GM18505 (cell line): ENCODE data around the gene SLC6A7.

Experiments
- ATAC-seq: cut with Tn5 transposase; IDR thresholded peaks from one replicate; pipeline ENCODE4 v1.9.1; 2021; ENCODE audit not compliant: unreplicated experiment
- POLR2A ChIP-seq: IDR thresholded peaks from 4 replicates; pipeline ENCODE4 v1.6.1; 2011; ENCODE audit warnings: borderline replicate concordance; ENCODE audit not compliant: insufficient read depth, insufficient read length; ENCODE audit errors: extremely low read depth

Gene SLC6A7

DNA sequence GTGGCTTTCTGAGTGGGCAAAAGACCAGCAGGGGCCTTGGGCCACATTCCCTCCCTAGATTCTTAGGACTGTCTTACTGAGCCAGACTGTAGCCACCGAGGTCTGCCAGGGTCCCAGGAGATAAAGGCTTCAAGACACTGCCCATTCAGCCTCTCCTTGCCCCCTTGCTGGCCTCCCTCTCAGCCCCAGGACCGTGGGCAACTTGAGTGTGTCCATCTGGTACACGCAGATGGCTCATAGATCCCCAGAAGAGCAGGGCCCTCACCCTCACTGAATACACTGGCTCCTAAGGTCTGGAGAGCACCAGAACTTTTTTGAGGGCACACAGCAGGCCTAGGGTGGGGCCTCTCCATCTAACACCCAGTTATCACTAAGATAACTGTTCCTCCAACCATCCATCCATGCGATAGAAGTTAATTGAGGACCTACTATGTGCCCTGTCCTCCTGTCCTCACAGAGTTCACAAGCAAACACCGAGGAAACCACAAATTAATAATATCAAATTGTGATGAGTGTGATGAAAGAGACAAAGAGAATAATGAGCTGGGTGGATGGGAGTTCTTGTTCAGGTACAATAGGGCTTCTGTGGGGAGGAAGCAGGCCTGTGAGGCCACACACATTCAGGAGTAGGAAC is 29.3 kb upstream of the SLC6A7 start:
- no peak for TF ChIP-seq POLR2A
- no peak for ATAC-seq

DNA sequence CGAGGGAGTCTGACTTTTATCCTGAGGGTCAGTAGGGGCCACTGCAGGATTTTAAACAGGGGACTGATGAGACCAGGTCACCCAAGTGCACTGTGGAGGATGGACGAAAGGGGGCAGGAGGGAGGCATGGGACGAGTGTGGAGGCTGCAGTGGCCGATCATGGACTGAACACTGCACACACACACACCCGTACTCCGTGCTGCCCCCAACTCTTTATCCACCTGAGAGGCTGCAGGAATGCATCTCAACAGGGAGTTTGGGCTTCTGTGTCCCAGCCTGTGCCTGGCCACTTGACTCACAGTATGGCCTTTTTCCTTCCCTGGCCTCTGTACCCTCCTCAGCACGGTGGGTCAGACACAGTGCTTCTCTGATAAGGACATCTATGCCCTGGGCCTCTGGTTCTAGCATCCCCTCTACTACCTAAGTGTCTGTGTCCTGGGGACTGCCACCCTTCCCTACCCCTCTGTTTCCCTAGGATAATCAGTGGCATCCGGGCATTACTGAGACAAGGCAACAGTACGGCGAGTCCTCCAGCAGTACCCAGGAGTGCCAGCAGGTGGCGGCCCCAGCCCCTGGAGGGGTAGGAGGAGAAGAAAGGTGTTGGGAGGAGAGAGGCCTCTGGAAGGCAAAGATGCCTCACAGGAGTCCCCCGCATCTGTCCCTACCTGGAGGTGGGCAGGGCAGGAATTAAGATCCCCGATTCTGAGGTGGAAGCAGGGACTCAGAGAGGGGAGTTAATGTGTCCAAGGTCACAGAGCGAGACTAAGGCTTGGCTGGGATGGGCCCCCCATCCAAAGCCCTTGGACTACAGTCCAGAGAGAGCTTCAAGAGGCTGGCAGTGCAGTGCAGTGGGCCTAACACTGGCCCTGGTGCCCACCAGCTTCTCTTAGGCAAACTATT is 28.4 kb upstream of the SLC6A7 start:
- ATAC-seq: peak; percentile 66
- TF ChIP-seq POLR2A: no peak

DNA sequence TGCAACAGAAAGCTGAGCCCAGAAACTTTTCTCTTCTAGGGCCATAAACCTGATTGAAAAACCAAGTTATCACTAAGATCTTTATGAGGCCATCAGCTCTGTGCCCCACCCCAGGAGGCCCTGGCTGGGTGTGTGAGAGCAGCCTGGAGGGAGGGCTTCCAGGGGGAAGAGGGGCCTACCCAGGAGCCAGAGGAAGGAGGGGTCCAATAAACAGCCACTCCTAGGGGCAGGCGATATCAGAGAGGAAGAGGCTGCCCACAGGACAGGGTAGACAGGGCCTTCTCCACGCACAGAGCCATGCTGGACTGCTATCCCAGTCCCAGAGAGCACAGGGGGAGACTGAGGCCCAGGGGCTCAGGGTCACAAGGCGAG is 27.7 kb upstream of the SLC6A7 start:
- no peak for TF ChIP-seq POLR2A
- no peak for ATAC-seq

DNA sequence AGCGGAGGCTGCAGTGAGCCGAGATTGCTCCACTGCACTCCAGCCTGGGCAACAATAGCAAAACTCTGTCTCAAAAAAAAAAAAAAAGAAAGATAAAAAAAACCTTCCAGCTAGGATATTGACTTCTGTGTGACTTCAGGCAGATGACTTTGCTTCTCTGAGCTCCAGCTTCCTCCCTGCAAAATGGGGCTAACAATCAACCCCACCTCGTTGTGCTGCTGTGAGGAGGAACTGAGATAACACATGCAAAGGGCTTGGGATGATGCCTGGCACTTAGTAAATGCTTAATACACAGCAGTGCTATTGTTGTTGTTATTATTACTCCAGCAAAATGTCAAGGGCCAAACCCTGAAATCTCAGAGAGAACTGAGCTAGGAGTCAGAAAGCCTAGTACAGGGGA is 26.8 kb upstream of the SLC6A7 start:
- no peak for TF ChIP-seq POLR2A
- ATAC-seq: no peak

DNA sequence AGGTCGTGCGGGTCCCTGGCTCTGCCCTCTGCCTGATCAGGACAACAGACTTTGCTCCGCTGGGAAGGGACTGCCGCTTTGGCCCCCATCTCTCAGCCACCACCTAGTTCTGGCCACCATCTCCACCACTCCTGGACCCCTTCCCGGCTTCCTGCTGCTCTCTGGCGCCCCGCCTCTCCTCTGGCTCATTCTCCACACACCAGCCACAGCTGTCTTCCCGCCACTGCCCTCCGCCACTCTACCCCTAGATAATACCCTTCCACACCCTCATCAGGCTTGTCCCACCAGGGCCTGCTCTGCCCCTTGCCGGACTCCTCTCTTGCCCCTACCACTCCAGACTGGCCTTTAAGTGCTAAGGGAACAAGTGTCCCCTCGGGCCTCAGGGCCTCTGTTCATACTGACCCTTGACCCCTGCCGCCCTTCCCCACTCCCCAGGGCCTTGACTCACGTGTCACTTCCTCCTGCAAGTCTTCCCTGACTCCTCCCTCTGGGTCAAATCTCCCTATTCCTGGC is 26.3 kb upstream of the SLC6A7 start:
- no peak for TF ChIP-seq POLR2A
- no peak for ATAC-seq

DNA sequence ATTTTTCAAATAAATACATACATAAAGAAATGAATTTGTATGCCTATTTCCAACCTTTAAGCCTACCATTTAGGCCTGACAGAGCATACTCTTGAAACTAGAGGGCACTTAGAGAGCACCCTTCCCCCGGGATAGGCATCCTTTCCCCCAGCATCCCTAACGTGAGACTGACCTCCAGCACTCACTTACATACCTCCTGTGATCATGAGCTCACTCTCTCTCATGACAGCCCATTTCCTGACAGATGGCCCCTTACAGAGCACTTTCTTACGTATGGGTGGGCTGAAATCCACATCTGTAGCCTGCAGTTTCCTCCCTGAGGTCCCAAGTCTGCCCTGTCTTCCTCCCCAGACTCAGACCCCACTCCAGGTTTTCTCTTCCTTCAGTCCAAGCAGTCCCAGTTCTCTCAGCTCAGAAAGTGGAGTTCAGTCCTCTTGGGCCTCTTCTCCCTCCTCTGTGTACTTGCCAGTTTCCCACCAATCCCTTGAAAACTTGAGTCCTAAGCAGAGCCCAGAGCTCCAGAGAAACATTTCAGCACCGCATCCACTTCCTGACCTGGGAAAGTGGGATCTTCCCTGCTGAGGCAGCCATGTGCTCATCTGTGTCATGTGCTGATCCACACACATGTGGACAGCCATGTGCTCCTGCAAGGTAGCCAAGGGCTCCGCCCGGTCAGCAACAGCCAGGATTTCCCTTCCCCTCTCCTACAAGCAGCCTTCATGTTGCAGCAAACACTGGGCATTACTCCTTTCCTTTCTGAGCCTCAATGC is 25.5 kb upstream of the SLC6A7 start:
- no peak for TF ChIP-seq POLR2A
- ATAC-seq: no peak

DNA sequence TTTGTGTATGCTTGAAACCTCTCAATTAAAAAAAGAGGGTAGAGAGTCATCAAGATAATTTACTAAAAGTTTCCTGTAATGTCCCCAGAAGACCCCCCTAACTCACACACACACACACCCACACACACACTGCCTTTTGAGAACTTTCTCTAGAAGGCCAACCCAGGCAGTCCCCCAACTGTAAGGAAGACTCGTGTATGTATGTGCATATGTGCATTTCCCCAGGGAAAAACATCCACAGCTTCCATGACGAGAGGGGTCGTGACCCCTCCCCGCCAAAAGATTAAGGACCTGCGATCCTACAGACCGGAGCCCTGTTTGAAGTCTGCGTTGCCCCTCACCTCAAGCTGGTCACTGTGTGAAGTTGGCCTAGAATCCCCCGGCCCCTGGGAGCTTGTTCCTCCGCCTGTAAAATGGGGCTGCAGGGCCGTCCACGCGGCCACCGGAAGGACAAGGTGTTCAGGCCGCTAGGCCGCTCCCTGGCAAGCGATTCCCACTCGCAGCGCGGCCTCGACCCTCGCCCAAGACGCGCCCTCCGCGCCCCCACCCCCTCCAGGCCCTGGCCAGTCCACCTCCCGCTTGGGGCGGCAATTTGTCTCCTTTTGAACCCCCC is 23.7 kb upstream of the SLC6A7 start:
- ATAC-seq: no peak
- TF ChIP-seq POLR2A: no peak

DNA sequence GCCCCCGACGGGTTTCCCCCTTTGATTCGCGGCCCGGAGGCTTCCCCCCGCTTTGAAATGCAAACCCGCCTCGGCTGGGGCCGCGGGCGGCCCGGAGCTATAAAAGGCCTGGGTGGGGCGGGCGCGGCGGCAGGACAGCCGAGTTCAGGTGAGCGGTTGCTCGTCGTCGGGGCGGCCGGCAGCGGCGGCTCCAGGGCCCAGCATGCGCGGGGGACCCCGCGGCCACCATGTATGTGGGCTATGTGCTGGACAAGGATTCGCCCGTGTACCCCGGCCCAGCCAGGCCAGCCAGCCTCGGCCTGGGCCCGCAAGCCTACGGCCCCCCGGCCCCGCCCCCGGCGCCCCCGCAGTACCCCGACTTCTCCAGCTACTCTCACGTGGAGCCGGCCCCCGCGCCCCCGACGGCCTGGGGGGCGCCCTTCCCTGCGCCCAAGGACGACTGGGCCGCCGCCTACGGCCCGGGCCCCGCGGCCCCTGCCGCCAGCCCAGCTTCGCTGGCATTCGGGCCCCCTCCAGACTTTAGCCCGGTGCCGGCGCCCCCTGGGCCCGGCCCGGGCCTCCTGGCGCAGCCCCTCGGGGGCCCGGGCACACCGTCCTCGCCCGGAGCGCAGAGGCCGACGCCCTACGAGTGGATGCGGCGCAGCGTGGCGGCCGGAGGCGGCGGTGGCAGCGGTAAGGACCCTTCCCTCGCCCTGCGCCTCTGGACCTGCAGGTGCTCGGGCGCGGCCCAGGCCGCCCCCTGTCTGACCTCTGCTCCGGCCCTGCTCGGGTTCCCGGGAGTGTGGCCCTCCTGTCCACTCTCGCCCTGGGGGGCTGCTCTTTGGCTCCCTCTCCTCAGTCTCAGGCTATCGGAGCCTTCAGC is 23.0 kb upstream of the SLC6A7 start, which contains the start of gene CDX1:
TSS of gene CDX1 (plus strand) at position 129 of the 862 bp plus-strand sequence. CDS start at position 228, 99 bp downstream.
- no peak for TF ChIP-seq POLR2A
- no peak for ATAC-seq

DNA sequence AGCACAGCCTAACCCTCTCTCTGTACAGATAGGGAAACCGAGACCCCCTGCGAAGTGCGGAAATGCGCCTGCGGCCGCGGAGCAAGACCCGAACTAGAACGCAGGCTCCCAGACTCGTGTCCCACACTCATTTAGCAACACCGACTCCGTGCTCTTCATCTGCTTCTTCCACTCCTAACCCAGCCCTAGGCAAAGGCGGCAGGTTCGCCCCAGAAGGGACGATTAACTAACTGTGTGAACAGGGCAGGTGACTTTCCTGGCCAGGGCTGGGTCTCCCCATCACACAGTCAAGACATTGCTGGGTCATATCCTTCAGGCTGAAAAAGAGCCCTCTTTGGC is 22.4 kb upstream of the SLC6A7 start:
- ATAC-seq: no peak

DNA sequence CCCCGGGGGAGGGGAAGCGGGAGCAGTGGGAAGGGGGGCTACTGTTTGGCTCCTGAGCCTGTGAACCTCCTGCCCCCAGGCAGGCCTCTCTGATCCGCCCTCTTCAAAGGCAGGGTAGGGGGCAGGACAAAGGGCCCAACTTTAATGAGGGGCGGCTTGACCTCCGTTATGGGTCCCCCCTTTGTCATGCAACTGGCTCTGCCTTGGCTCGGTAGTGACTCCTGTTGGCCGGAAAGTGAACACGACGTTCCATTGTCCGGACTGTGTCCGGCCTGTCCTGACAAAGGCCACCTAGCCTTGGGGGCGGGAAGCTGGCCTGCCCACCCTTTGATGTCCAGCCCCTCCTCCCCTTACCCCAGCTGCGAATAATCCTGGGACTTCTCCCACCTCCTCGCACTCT is 22.0 kb upstream of the SLC6A7 start:
- ATAC-seq: no peak
- TF ChIP-seq POLR2A: no peak

More for the DNA sequence above, 22.4 kb upstream of the SLC6A7 start:
- TF ChIP-seq POLR2A: no peak

DNA sequence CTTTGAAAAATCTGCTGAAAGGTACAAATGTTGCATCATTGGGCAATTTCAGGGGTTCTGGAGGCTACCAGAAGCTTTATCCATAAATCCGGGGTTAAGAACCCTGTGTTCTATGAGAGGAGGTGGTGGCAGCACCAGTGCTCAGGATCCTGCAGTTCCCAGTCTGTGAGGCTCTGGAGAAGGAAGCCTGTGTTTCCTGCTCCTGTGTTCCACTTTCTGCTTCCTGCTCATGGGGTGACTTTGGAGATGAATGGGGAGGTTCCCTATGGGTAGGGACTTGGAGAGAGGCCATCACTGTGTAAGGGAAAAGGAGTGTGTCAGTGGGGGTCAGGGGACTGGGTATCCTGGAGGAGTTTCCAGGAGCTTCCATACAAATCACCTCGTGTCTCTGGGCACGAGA is 21.0 kb upstream of the SLC6A7 start:
- ATAC-seq: no peak
- no peak for TF ChIP-seq POLR2A

DNA sequence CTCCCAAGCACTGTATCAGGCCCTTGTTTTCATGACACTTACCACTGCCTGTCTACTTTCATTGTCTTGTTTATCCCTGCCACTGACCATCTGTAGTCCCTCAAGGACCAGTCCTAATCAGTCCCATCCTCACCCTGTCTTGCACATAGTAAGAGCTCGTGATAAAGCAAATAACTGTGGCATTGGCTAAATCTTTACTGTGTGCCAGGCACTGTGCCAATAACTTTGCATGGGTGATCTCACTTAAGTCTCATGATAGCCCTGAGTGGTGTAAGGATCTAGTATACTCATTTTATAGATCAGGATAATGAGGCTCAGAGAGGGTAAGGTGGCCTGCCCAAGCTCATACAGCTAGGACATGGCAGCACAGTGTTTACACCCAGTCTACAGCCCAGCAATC is 17.7 kb upstream of the SLC6A7 start:
- ATAC-seq: no peak
- no peak for TF ChIP-seq POLR2A
